ENCODE data around the gene AACS.

GRCh38 chr12:125162489-125163028 is 97.3 kb downstream of the AACS start:
- TF ChIP-seq CTCF (IDR thresholded peaks at IDR 0.05) (no peak), POLR2A (IDR thresholded peaks at IDR 0.05) (no peak)

All from right lobe of liver (tissue), 4 donors.